ENCODE results near the gene PLCXD3. TPM values are rescaled to one million over a fixed set of nuclear protein-coding genes. Genes with fewer than 3 reads are reported as not detected.

PLCXD3 gene
- total RNA-seq, 4 donors from 2014 or later = 1.3 to 10.9 (median 2.5) TPM

- 70 to 81% methylated on average over 1 of the region's 1 CpG for WGBS, 2 donors
- Histone ChIP-seq H3K4me3 (replicated peaks in 1 of 3) (no peak overlapping the region), H3K36me3 (no peaks in the 10 kb centered on the region), H3K27ac (no peak overlapping the region), H3K9me3 (no peaks in the 10 kb centered on the region), H3K4me1 (no peaks in the 10 kb centered on the region), H3K27me3 (no peaks in the 10 kb centered on the region)
- intact Hi-C loops (cut with DNase I) = no loop called here
- TF ChIP-seq, protein P1, sequence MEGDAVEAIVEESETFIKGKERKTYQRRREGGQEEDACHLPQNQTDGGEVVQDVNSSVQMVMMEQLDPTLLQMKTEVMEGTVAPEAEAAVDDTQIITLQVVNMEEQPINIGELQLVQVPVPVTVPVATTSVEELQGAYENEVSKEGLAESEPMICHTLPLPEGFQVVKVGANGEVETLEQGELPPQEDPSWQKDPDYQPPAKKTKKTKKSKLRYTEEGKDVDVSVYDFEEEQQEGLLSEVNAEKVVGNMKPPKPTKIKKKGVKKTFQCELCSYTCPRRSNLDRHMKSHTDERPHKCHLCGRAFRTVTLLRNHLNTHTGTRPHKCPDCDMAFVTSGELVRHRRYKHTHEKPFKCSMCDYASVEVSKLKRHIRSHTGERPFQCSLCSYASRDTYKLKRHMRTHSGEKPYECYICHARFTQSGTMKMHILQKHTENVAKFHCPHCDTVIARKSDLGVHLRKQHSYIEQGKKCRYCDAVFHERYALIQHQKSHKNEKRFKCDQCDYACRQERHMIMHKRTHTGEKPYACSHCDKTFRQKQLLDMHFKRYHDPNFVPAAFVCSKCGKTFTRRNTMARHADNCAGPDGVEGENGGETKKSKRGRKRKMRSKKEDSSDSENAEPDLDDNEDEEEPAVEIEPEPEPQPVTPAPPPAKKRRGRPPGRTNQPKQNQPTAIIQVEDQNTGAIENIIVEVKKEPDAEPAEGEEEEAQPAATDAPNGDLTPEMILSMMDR (IDR thresholded peaks at IDR 0.05) = no peak
- TF ChIP-seq POLR2A (IDR thresholded peaks at IDR 0.05) = no peak
- DNase-seq = no peak
These were observed 146.1 kb downstream of the PLCXD3 start for GRCh38 chr5:41364346-41364745.

- H3K27ac ChIP-seq = no peak overlapping the region
- H3K4me3 ChIP-seq (replicated peaks in 1 of 3) = no peak overlapping the region
- H3K9me3 ChIP-seq = no peaks in the 10 kb centered on the region
- no peaks in the 10 kb centered on the region for H3K4me1 ChIP-seq
- no peaks in the 10 kb centered on the region for H3K36me3 ChIP-seq
- no peaks in the 10 kb centered on the region for H3K27me3 ChIP-seq
- TF ChIP-seq, protein P1 (IDR thresholded peaks at IDR 0.05) = no peak
- no peak for TF ChIP-seq POLR2A (IDR thresholded peaks at IDR 0.05)
- no peak for DNase-seq
- 88 to 91% methylated on average over 1 of the region's 1 CpG for WGBS, 2 donors
- intact Hi-C loops (cut with DNase I) = no loop called here
These were observed 146.9 kb downstream of the PLCXD3 start for GRCh38 chr5:41363343-41363986.

DNA sequence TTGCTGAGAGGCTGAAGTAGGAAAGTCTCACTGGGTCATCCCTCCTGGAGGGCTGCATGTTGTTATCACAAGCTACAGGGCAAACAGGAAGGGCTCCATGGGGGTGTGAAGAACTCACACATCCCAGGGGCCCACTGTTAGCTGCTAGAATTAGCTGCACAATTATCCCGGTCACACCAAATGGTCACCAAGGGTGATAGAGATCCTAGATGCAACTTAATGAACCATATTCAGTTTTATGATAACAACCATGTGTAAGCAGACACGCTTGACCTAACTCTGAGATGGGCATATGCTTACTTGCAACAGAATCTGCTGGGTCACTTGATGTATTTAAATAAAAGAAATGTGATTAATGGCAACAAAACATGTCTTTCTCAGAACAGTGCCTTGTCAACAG, 153.6 kb downstream of the PLCXD3 start:
- Histone ChIP-seq H3K27me3 (no peaks in the 10 kb centered on the region), H3K27ac (no peak overlapping the region), H3K4me3 (replicated peaks in 1 of 3) (no peak overlapping the region), H3K9me3 (no peaks in the 10 kb centered on the region), H3K36me3 (no peaks in the 10 kb centered on the region), H3K4me1 (no peaks in the 10 kb centered on the region)
- no peak for DNase-seq
- intact Hi-C loops (cut with DNase I) = no loop called here
- WGBS, 2 donors = 28 to 36% methylated on average over 2 of the region's 2 CpGs
- no peak for TF ChIP-seq POLR2A (IDR thresholded peaks at IDR 0.05)
- TF ChIP-seq, protein P1 (IDR thresholded peaks at IDR 0.05) = no peak

DNA sequence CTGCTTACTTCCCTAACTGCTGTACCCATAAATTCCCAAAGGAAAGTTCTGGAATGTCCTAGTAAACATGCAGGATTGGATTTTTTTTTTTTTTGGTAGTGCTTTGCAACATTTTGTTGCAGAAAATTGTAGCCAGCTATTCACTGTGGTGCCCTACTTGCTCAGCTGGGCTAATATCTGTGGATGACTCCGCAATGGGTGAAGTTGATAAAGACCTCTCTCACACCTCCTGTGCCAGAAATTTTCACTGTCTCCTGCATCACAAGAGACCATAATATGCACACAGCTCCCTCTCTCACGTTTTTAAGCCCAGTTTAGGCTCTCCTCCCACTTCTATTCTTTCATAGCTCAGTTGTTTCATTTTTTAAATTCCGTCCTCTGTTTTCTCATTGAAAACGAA, 160.6 kb downstream of the PLCXD3 start:
- Histone ChIP-seq H3K4me1 (no peaks in the 10 kb centered on the region), H3K36me3 (no peaks in the 10 kb centered on the region), H3K27me3 (no peaks in the 10 kb centered on the region), H3K4me3 (replicated peaks in 1 of 3) (no peak overlapping the region), H3K27ac (no peak overlapping the region), H3K9me3 (no peaks in the 10 kb centered on the region)
- intact Hi-C loops (cut with DNase I) = no loop called here
- WGBS, 2 donors = 50 to 60% methylated on average over 4 of the region's 4 CpGs
- TF ChIP-seq, protein P1 (IDR thresholded peaks at IDR 0.05) = no peak
- no peak for DNase-seq

DNA sequence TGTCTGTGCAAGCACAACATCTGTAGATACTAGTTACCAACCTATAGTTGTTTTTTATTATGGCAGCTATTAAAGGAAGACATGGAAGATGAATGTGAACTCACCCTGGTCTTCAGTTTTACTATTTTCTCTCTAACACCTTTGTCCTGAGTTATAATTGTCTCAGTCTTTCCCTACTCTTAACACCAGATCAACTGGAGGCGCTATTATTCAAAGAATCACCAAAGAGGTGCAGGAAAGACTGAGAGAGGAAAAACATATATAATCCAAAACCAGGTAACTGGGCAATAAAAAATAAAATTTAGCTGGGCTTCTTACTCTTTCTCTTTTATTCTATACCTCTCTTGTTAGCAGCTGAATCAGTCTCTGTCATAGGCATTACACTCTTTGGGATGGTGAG, 162.8 kb downstream of the PLCXD3 start:
- WGBS, 2 donors = 92 to 96% methylated on average over 1 of the region's 1 CpG
- intact Hi-C loops (cut with DNase I) = no loop called here
- H3K27me3 ChIP-seq = no peaks in the 10 kb centered on the region
- no peaks in the 10 kb centered on the region for H3K36me3 ChIP-seq
- no peak overlapping the region for H3K27ac ChIP-seq
- no peak for DNase-seq
- H3K4me1 ChIP-seq = no peaks in the 10 kb centered on the region
- H3K9me3 ChIP-seq = no peaks in the 10 kb centered on the region
- no peak overlapping the region for H3K4me3 ChIP-seq (replicated peaks in 1 of 3)
- TF ChIP-seq, protein P1 (IDR thresholded peaks at IDR 0.05) = no peak
- no peak for TF ChIP-seq POLR2A (IDR thresholded peaks at IDR 0.05)
